GM12878 (cell line): Measurements from ENCODE around the gene HAGHL. TPM values are rescaled to one million over a fixed set of nuclear protein-coding genes. Genes with fewer than 3 reads are reported as not detected.

ENCODE experiments used
- ATAC-seq: fragments of 200-7000 bp; cut with Tn5 transposase; 3 replicates; pipeline ENCODE4 v1.9.1; 2020; ENCODE audit warnings: mild to moderate bottlenecking, moderate library complexity
- BruUV-seq: library from RNA; stranded (reverse); fragments of 400-500 nt; replicated peaks from 2 replicates; lab custom pipeline; 2021; lab: Mats Ljungman, UMichigan
- CTCF ChIA-PET: fragments of 300-600 bp; sonication (Branson Sonifier 250); formaldehyde crosslinking; extraction: SDS; loops from one replicate; lab custom pipeline; 2021; ENCODE audit warnings: inconsistent platforms; lab: Yijun Ruan, JAX
- POLR2A ChIA-PET: fragments of 350-600 bp; formaldehyde crosslinking; extraction: SDS; loops from one replicate; lab custom pipeline; 2021; ENCODE audit warnings: inconsistent platforms; lab: Charles Lee
- RAD21 ChIA-PET: fragments of 300-600 bp; sonication (Branson Sonifier 250); formaldehyde crosslinking; loops from one replicate; lab custom pipeline; 2023; ENCODE audit warnings: antibody characterized with exemption; ENCODE audit not compliant: unreplicated experiment; lab: Charles Lee
- SMC1A ChIA-PET: fragments of 300-600 bp; sonication (Branson Sonifier 250); formaldehyde crosslinking; loops from one replicate; lab custom pipeline; 2023; ENCODE audit not compliant: unreplicated experiment, uncharacterized antibody; lab: Charles Lee
- DNase-seq: peaks from one replicate; pipeline ENCODE4 v3.0.0-alpha.2; 2011; ENCODE audit warnings: low read depth, low spot score
- FAIRE-seq: peaks from 3 replicates; lab custom pipeline; 2011; peaks lifted over from hg19 to GRCh38; lab: Jason Lieb, UNC
- H2AFZ ChIP-seq: 2 replicates; pipeline ENCODE4 v1.6.0; 2011; ENCODE audit warnings: low read depth, low read length, control low read depth; ENCODE audit not compliant: control insufficient read depth
- H3K27ac ChIP-seq: 2 replicates; pipeline ENCODE4 v1.5.1; 2011; ENCODE audit warnings: control low read depth; ENCODE audit not compliant: control insufficient read depth, insufficient read depth
- H3K27me3 ChIP-seq, 2 experiments: replicated peaks in 1 of 2; 2 replicates each; pipeline versions ENCODE4 v1.6.0 to v1.6.1; 2011; ENCODE audit warnings: low read length in 1 of 2; ENCODE audit not compliant: control insufficient read depth in 2 of 2, insufficient read depth in 2 of 2
- H3K36me3 ChIP-seq, 2 experiments: 2 replicates each; pipeline ENCODE4 v1.5.1; 2011; ENCODE audit warnings: low read length in 1 of 2; ENCODE audit not compliant: control insufficient read depth in 2 of 2, insufficient read depth in 2 of 2
- H3K4me1 ChIP-seq: 2 replicates; pipeline ENCODE4 v1.6.1; 2011; ENCODE audit warnings: mild to moderate bottlenecking, low read length, moderate library complexity, mixed read lengths; ENCODE audit not compliant: control insufficient read depth, insufficient read depth
- H3K4me2 ChIP-seq: 2 replicates; pipeline ENCODE4 v1.6.0; 2011; ENCODE audit warnings: control low read depth; ENCODE audit not compliant: control insufficient read depth, insufficient read depth
- H3K4me3 ChIP-seq: fragments of 200-600 bp; sonication (generic); 2 replicates; pipeline ENCODE4 v1.5.1; 2016
- H3K79me2 ChIP-seq: 2 replicates; pipeline ENCODE4 v1.6.0; 2011; ENCODE audit warnings: low read length; ENCODE audit not compliant: control insufficient read depth, insufficient read depth
- H3K9ac ChIP-seq: 2 replicates; pipeline ENCODE4 v1.8.0; 2011; ENCODE audit warnings: low read length, control low read depth, mixed read lengths; ENCODE audit not compliant: control insufficient read depth, insufficient read depth
- H3K9me3 ChIP-seq: replicated peaks from 3 replicates; pipeline ENCODE4 v1.5.1; 2011; ENCODE audit warnings: mild to moderate bottlenecking, low read length; ENCODE audit not compliant: control insufficient read depth, insufficient read depth
- H4K20me1 ChIP-seq: 2 replicates; pipeline ENCODE4 v1.6.0; 2011; ENCODE audit not compliant: control insufficient read depth, insufficient read depth
- BHLHE40 ChIP-seq, 2 experiments: fragments of 450-650 bp in 1 of 2; IDR thresholded peaks; 2 replicates each; pipeline ENCODE4 v1.6.1; 2011 to 2017; ENCODE audit warnings: low read depth in 2 of 2, borderline replicate concordance in 1 of 2, improper control_type of control experiment in 1 of 2, low read length in 1 of 2, mild to moderate bottlenecking in 1 of 2
- CBX5 ChIP-seq: sonication (generic); IDR thresholded peaks from 2 replicates; pipeline ENCODE4 v1.6.1; 2016; ENCODE audit warnings: low read depth, moderate library complexity, mild to moderate bottlenecking, inconsistent platforms
- CREM ChIP-seq: IDR thresholded peaks from 2 replicates; pipeline ENCODE4 v1.6.1; 2014; ENCODE audit warnings: antibody characterized with exemption, low read depth
- EED ChIP-seq: sonication (generic); IDR thresholded peaks from 2 replicates; pipeline ENCODE4 v1.6.1; 2016; ENCODE audit warnings: antibody characterized with exemption, low read depth
- JUNB ChIP-seq: IDR thresholded peaks from 2 replicates; pipeline ENCODE4 v1.6.1; 2016; ENCODE audit warnings: antibody characterized with exemption, mild to moderate bottlenecking
- RUNX3 ChIP-seq: IDR thresholded peaks from 2 replicates; pipeline ENCODE4 v1.6.1; 2012; ENCODE audit warnings: low read length, inconsistent platforms
- SMARCA5 ChIP-seq: fragments of 450-650 bp; IDR thresholded peaks from 2 replicates; pipeline ENCODE4 v1.6.1; 2017; ENCODE audit warnings: mild to moderate bottlenecking
- SRF ChIP-seq, 2 experiments: IDR thresholded peaks; 2 replicates each; pipeline ENCODE4 v1.6.1; 2011; ENCODE audit warnings: low read depth in 2 of 2, low read length in 2 of 2, mild to moderate bottlenecking in 1 of 2, moderate library complexity in 1 of 2
- YY1 ChIP-seq: IDR thresholded peaks from 2 replicates; pipeline ENCODE4 v1.6.1; 2011; ENCODE audit warnings: low read depth, mild to moderate bottlenecking, low read length
- WGBS: methylation state at CpG from one replicate; pipeline ENCODE4 v1.1.6; 2016; ENCODE audit warnings: low lambda C conversion rate; ENCODE audit not compliant: insufficient replicate concordance, insufficient coverage; ENCODE audit errors: missing lambda C conversion rate; 5-methylcytosine and 5-hydroxymethylcytosine counted together
- in situ Hi-C: fragments of 300-500 bp; cut with MboI; formaldehyde crosslinking; loops from 9 replicates; pipeline ENCODE4 v1.14.3; 2018; ENCODE audit warnings: mixed read lengths
- intact Hi-C: fragments of 100-400 bp; cut with micrococcal nuclease; formaldehyde crosslinking; loops from one replicate; pipeline ENCODE4 v1.14.2; 2022; ENCODE audit not compliant: unreplicated experiment
- polyA plus RNA-seq, 11 experiments: library from polyadenylated mRNA; depleted of rRNA in 4 of 11; unstranded in 6 of 11; stranded (reverse) in 5 of 11; fragments of >200 nt; fragmentation: Nextera tagmentation in 4 of 11; fragmentation: Illumina TruSeq in 1 of 11; extraction: Ambion mirVana in 4 of 11; extraction: Trizol in 1 of 11; gene quantifications; 1 replicate in 1 of 11; 2 replicates in 10 of 11; pipeline versions ENCODE4 v1.2.1 to v1.2.3, GENCODE V29; 2011 to 2016; ENCODE audit warnings: inconsistent platforms in 2 of 11, missing spikeins in 2 of 11, low read depth in 1 of 11
- total RNA-seq, 4 experiments: library from RNA; depleted of rRNA in 3 of 4; stranded (reverse); fragments of >200 nt in 3 of 4; fragmentation: Illumina TruSeq in 1 of 4; extraction: Trizol in 1 of 4; gene quantifications; 2 replicates each; pipeline versions ENCODE4 v1.2.1 to v1.2.3, GENCODE V29; 2013 to 2021
- TF ChIP-seq, protein P1 (sequence below): fragments of 450-650 bp; IDR thresholded peaks from 2 replicates; pipeline ENCODE4 v1.6.1; 2014; ENCODE audit warnings: mild to moderate bottlenecking
- TF ChIP-seq, protein P2 (sequence below): IDR thresholded peaks from 2 replicates; pipeline ENCODE4 v1.6.1; 2011; ENCODE audit warnings: low read depth, low read length, improper control_type of control experiment, borderline replicate concordance
- TF ChIP-seq, protein P3 (sequence below): IDR thresholded peaks from 2 replicates; pipeline ENCODE4 v1.6.1; 2011; ENCODE audit warnings: mild to moderate bottlenecking, low read depth, low read length, moderate library complexity; ENCODE audit not compliant: insufficient replicate concordance

HAGHL gene
- total and polyA plus RNA-seq, 10 of the 15 experiments (the other 5 are each of a cell fraction or from before 2014, with no cell fraction given): 0.23 to 44.6 (median 16.4) TPM

DNA sequence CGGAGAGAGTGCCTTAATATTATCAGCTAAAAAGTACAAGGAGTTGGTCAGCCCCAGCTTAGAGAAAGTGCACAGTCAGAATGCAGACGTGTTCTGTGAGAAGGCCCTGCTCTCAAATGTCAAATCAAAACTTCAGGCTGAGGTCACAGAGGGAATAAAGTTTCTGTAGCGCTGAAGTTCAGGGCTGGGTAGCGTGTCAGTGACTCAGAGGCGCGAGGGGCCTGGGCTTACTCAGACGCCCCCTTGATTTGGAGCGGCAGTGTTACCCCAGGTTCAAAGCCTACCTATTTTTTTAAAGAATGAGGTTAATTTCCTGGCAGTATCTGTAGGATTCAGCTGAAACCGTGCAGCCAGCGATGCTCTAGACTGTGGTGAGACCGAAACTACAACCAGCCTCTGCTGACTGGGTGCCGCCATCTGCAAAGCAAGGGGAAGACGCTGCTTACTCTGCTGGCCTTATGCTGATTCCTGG is 9.1 kb downstream of the HAGHL start:
- ChIA-PET POLR2A (interaction anchor here (0.9 to 7.3 kb wide), 3 partner anchors 9 to 41 kb away, joined by 3 to 60 read pairs (median 3); partner anchors contain the start of genes CCDC78 and HAGHL), CTCF (interaction anchor here (1.4 to 3.5 kb wide), 3 partner anchors 14 to 23 kb away, joined by 3 to 17 read pairs (median 13); partner anchors contain the start of gene ANTKMT), RAD21 (no interaction called here), SMC1A (interaction anchor here (1.2 kb wide), 1 partner anchor 15 kb away, joined by 3 read pairs; the partner anchor contains the start of gene ANTKMT)
- in situ Hi-C loops: no loop called here
- TF ChIP-seq YY1 (peak; percentile 88), SMARCA5 (no peak), CREM (peak; percentile 43; the same call in 1 of the 2 replicates), BHLHE40 (IDR thresholded peaks at IDR 0.05; ENCODE audit: borderline replicate concordance in 1 of 2, low read depth in 2 of 2, low read length in 1 of 2) (no peak), JUNB (peak; percentile 69), RUNX3 (peak; percentile 76), EED (peak; percentile 35), CBX5 (no peak; the same call in 1 of the 2 replicates), SRF (IDR thresholded peaks at IDR 0.05; ENCODE audit: low read depth in 2 of 2, low read length in 2 of 2) (no peak)
- TF ChIP-seq, protein P1, sequence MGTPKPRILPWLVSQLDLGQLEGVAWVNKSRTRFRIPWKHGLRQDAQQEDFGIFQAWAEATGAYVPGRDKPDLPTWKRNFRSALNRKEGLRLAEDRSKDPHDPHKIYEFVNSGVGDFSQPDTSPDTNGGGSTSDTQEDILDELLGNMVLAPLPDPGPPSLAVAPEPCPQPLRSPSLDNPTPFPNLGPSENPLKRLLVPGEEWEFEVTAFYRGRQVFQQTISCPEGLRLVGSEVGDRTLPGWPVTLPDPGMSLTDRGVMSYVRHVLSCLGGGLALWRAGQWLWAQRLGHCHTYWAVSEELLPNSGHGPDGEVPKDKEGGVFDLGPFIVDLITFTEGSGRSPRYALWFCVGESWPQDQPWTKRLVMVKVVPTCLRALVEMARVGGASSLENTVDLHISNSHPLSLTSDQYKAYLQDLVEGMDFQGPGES: no peak
- TF ChIP-seq, protein P2, sequence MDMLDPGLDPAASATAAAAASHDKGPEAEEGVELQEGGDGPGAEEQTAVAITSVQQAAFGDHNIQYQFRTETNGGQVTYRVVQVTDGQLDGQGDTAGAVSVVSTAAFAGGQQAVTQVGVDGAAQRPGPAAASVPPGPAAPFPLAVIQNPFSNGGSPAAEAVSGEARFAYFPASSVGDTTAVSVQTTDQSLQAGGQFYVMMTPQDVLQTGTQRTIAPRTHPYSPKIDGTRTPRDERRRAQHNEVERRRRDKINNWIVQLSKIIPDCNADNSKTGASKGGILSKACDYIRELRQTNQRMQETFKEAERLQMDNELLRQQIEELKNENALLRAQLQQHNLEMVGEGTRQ: no peak
- TF ChIP-seq, protein P3, sequence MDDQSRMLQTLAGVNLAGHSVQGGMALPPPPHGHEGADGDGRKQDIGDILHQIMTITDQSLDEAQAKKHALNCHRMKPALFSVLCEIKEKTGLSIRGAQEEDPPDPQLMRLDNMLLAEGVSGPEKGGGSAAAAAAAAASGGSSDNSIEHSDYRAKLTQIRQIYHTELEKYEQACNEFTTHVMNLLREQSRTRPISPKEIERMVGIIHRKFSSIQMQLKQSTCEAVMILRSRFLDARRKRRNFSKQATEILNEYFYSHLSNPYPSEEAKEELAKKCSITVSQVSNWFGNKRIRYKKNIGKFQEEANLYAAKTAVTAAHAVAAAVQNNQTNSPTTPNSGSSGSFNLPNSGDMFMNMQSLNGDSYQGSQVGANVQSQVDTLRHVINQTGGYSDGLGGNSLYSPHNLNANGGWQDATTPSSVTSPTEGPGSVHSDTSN: no peak
- peak; percentile 98 for FAIRE-seq
- ATAC-seq: no peak
- Histone ChIP-seq H3K9me3 (no peaks in the 10 kb centered on the region), H3K4me2 (peak overlapping the region; percentile 79), H3K4me3 (no peak overlapping the region), H3K27me3 (no peaks in the 10 kb centered on the region), H3K4me1 (peaks cover 42% of the 10 kb centered on the region), H3K36me3 (peaks cover 7 to 9% of the 10 kb centered on the region in 2 experiments; a peak in 3 of 4 replicates), H2AFZ (no peak overlapping the region), H3K9ac (peak overlapping the region; percentile 56), H3K79me2 (peaks cover 16% of the 10 kb centered on the region), H3K27ac (peak overlapping the region; percentile 83), H4K20me1 (no peaks in the 10 kb centered on the region)
- BruUV-seq: no TSS peak
- DNase-seq: no peak
- 2% methylated on average over 13 of the region's 13 CpGs for WGBS
- intact Hi-C loops: no loop called here
